Activated T-helper 2 cell treated with anti-CD3 and anti-CD28 coated beads, Interferon-gamma antibody, Interleukin-2, Interleukin-4, amounts not matched to agents 10 μg/mL and 5 μg/mL and 100 μg/mL, durations not matched to agents 14 hours and 24 hours and 36 hours (primary cell): ENCODE measurements around the gene MARS1. TPM values are rescaled to one million over a fixed set of nuclear protein-coding genes. Genes with fewer than 3 reads are reported as not detected.
A peak's percentile ranks its signal among the peaks of the same experiment; 100 is the strongest.

Source experiments
- DNase-seq: peaks from one replicate; pipeline ENCODE4 v3.0.0; 2021; ENCODE audit warnings: low spot score
- H3K27ac Mint-ChIP-seq: one replicate; pipeline ENCODE4 v1.8.0; 2021; ENCODE audit warnings: mixed read lengths
- H3K27me3 Mint-ChIP-seq: one replicate; pipeline ENCODE4 v1.8.0; 2021; ENCODE audit warnings: low read depth, mixed read lengths
- H3K36me3 Mint-ChIP-seq: one replicate; pipeline ENCODE4 v1.8.0; 2021; ENCODE audit warnings: low read depth, mixed read lengths
- H3K4me1 Mint-ChIP-seq: one replicate; pipeline ENCODE4 v1.8.0; 2021; ENCODE audit warnings: low read depth, mixed read lengths
- H3K4me3 Mint-ChIP-seq: one replicate; pipeline ENCODE4 v1.8.0; 2021; ENCODE audit warnings: low read depth, mild to moderate bottlenecking, moderate library complexity, mixed read lengths
- H3K9me3 Mint-ChIP-seq: one replicate; pipeline ENCODE4 v1.8.0; 2021; ENCODE audit warnings: mixed read lengths
- intact Hi-C: fragments of 100-400 bp; cut with micrococcal nuclease; formaldehyde crosslinking; loops from one replicate; pipeline ENCODE4 v1.15.1; 2023
- total RNA-seq: library from RNA; stranded (reverse); gene quantifications from 2 replicates; pipeline ENCODE4 v1.2.3, GENCODE V29; 2022

Gene MARS1
- total RNA-seq, 1 donor from 2014 or later, result 257 TPM

DNA sequence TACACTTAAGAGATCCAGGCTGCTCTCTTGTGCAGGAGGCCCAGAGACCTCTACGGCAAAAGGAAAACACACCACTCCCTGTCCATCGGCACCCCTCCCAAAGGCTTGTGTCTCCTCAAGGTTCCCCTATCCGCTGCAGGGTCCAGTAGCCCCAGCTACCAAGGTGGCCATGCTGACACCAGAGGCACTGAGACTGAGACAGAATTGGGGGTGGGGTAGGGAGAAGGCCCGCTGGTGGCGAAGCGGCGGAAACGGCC, 31.9 kb downstream of the MARS1 start:
- Mint-ChIP-seq H3K27ac (peak overlapping the region; percentile 100), H3K36me3 (peaks cover 65% of the 10 kb centered on the region), H3K27me3 (no peaks in the 10 kb centered on the region), H3K9me3 (no peaks in the 10 kb centered on the region), H3K4me1 (peaks cover 40% of the 10 kb centered on the region), H3K4me3 (peak overlapping the region; percentile 91)
- peak; percentile 39 for DNase-seq
- intact Hi-C loops, result loop anchor here (1.0 to 5.0 kb wide), 6 partner anchors 28 to 432 kb away; partner anchors contain the start of genes ARHGAP9, CTDSP2, DCTN2 and GLI1

- Mint-ChIP-seq H3K4me3 (peak within 1 kb of the TSS; percentile 91), H3K27me3 (no peaks in the 10 kb centered on the region), H3K36me3 (peaks cover 59% of the 10 kb centered on the region), H3K27ac (peak within 1 kb of the TSS; percentile 100), H3K9me3 (no peaks in the 10 kb centered on the region), H3K4me1 (peaks cover 42% of the 10 kb centered on the region)
- peak; percentile 99 for DNase-seq
- intact Hi-C loops, result loop anchor here (1.0 to 5.0 kb wide), 6 partner anchors 27 to 433 kb away; partner anchors contain the start of genes ARHGAP9, CTDSP2, DCTN2 and GLI1
Measured at GRCh38 chr12:57520053-57520818, 32.4 kb downstream of the MARS1 start, which contains the start of gene DDIT3. TSS of gene DDIT3 (minus strand) at chr12:57520514. CDS start at chr12:57517406, 3,108 bp downstream.

- intact Hi-C loops, result loop anchor here (1.0 to 5.0 kb wide), 4 partner anchors 69 to 434 kb away; partner anchors contain the start of genes CDK4, CTDSP2, NAB2 and PIP4K2C
- Mint-ChIP-seq H3K27ac (peak overlapping the region; percentile 100), H3K4me1 (peaks cover 42% of the 10 kb centered on the region), H3K4me3 (peak overlapping the region; percentile 86), H3K36me3 (peaks cover 50% of the 10 kb centered on the region), H3K27me3 (no peaks in the 10 kb centered on the region), H3K9me3 (no peaks in the 10 kb centered on the region)
- peak; percentile 23 for DNase-seq
Measured at GRCh38 chr12:57521525-57522010, 33.7 kb downstream of the MARS1 start.

GRCh38 chr12:57522011-57522886, 34.4 kb downstream of the MARS1 start, which contains the start of gene MBD6:
TSS of gene MBD6 (plus strand) at chr12:57522824. CDS start at chr12:57524304, 1,480 bp downstream.
- peak; percentile 90 for DNase-seq
- Mint-ChIP-seq H3K9me3 (no peaks in the 10 kb centered on the region), H3K27ac (peak within 1 kb of the TSS; percentile 100), H3K4me1 (peaks cover 43% of the 10 kb centered on the region), H3K4me3 (peak within 1 kb of the TSS; percentile 96), H3K36me3 (peaks cover 50% of the 10 kb centered on the region), H3K27me3 (no peaks in the 10 kb centered on the region)
- intact Hi-C loops, result loop anchor here (1.0 to 5.0 kb wide), 4 partner anchors 69 to 435 kb away; partner anchors contain the start of genes CDK4, CTDSP2, NAB2 and PIP4K2C

GRCh38 chr12:57522887-57523705, 35.2 kb downstream of the MARS1 start:
- intact Hi-C loops, result loop anchor here (1.0 to 5.0 kb wide), 4 partner anchors 68 to 436 kb away; partner anchors contain the start of genes CDK4, CTDSP2, NAB2 and PIP4K2C
- no peaks in the 10 kb centered on the region for H3K9me3 Mint-ChIP-seq
- peak overlapping the region; percentile 83 for H3K27ac Mint-ChIP-seq
- H3K27me3 Mint-ChIP-seq, result no peaks in the 10 kb centered on the region
- peaks cover 49% of the 10 kb centered on the region for H3K36me3 Mint-ChIP-seq
- no peak for DNase-seq
- H3K4me1 Mint-ChIP-seq, result peaks cover 41% of the 10 kb centered on the region
- peak overlapping the region; percentile 96 for H3K4me3 Mint-ChIP-seq

GRCh38 chr12:57523706-57524614, 36.1 kb downstream of the MARS1 start:
- no peaks in the 10 kb centered on the region for H3K27me3 Mint-ChIP-seq
- no peak for DNase-seq
- peak overlapping the region; percentile 96 for H3K4me3 Mint-ChIP-seq
- intact Hi-C loops, result loop anchor here (2.0 to 5.0 kb wide), 3 partner anchors 67 to 437 kb away; partner anchors contain the start of genes CTDSP2, NAB2 and PIP4K2C
- H3K9me3 Mint-ChIP-seq, result no peaks in the 10 kb centered on the region
- peaks cover 34% of the 10 kb centered on the region for H3K4me1 Mint-ChIP-seq
- H3K27ac Mint-ChIP-seq, result peak overlapping the region; percentile 83
- peaks cover 47% of the 10 kb centered on the region for H3K36me3 Mint-ChIP-seq

DNA sequence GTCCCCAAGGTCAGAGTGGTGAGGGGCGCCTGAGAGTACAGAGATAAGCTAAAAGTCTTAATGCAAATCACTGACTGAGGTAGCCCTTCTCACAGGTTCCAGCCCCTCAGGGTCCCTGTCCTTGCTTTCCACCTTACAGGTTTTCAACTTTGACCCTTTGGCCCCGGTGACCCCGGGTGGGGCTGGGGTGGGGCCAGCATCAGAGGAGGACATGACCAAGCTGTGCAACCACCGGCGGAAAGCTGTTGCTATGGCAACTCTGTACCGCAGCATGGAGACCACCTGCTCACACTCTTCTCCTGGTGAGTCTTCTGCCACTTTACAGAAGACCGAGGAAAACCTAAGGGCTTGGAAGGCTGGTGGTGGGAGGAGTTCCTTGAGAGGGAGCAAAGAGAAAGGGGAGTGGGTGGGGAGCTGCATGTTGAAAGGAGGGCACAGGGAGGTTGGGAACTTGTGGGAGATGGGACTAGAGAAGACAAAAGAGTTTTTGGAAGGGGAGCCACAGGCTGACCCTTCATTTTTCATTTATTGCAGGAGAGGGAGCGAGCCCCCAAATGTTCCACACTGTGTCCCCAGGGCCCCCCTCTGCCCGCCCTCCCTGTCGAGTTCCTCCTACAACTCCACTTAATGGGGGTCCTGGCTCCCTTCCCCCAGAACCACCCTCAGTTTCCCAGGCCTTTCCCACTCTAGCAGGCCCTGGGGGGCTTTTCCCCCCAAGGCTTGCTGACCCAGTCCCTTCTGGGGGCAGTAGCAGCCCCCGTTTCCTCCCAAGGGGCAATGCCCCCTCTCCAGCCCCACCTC, 37.1 kb downstream of the MARS1 start:
- H3K4me3 Mint-ChIP-seq, result peak overlapping the region; percentile 96
- H3K4me1 Mint-ChIP-seq, result peaks cover 29% of the 10 kb centered on the region
- no peak for DNase-seq
- H3K9me3 Mint-ChIP-seq, result no peaks in the 10 kb centered on the region
- peaks cover 46% of the 10 kb centered on the region for H3K36me3 Mint-ChIP-seq
- H3K27ac Mint-ChIP-seq, result peak overlapping the region; percentile 83
- intact Hi-C loops, result loop anchor here (5.0 kb wide), 2 partner anchors 322 to 438 kb away; partner anchors contain the start of genes CTDSP2 and NAB2
- H3K27me3 Mint-ChIP-seq, result no peaks in the 10 kb centered on the region

DNA sequence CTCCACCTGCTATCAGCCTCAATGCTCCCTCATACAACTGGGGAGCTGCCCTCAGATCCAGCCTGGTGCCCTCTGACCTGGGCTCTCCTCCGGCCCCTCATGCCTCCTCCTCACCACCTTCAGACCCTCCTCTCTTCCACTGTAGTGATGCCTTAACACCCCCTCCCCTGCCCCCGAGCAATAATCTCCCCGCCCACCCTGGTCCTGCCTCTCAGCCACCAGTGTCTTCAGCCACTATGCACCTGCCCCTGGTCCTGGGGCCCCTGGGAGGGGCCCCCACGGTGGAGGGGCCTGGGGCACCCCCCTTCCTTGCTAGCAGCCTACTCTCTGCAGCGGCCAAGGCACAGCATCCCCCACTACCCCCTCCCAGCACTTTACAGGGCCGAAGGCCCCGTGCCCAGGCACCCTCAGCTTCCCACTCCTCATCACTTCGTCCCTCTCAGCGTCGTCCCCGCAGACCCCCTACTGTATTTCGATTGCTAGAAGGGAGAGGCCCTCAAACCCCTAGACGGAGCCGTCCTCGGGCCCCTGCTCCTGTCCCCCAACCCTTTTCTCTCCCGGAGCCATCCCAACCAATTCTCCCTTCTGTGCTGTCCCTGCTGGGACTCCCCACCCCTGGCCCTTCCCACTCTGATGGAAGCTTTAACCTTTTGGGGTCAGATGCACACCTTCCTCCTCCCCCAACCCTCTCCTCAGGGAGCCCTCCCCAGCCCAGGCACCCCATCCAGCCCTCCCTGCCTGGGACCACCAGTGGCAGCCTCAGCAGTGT, 37.9 kb downstream of the MARS1 start:
- peaks cover 29% of the 10 kb centered on the region for H3K4me1 Mint-ChIP-seq
- H3K4me3 Mint-ChIP-seq, result no peak overlapping the region
- H3K27me3 Mint-ChIP-seq, result no peaks in the 10 kb centered on the region
- H3K27ac Mint-ChIP-seq, result no peak overlapping the region
- intact Hi-C loops, result no loop called here
- no peaks in the 10 kb centered on the region for H3K9me3 Mint-ChIP-seq
- peaks cover 50% of the 10 kb centered on the region for H3K36me3 Mint-ChIP-seq
- DNase-seq, result no peak

- no peak overlapping the region for H3K4me3 Mint-ChIP-seq
- H3K36me3 Mint-ChIP-seq, result peaks cover 54% of the 10 kb centered on the region
- H3K27ac Mint-ChIP-seq, result no peak overlapping the region
- H3K27me3 Mint-ChIP-seq, result no peaks in the 10 kb centered on the region
- H3K9me3 Mint-ChIP-seq, result no peaks in the 10 kb centered on the region
- peaks cover 24% of the 10 kb centered on the region for H3K4me1 Mint-ChIP-seq
- intact Hi-C loops, result no loop called here
- DNase-seq, result no peak
Measured at GRCh38 chr12:57526477-57527126, 38.7 kb downstream of the MARS1 start.

DNA sequence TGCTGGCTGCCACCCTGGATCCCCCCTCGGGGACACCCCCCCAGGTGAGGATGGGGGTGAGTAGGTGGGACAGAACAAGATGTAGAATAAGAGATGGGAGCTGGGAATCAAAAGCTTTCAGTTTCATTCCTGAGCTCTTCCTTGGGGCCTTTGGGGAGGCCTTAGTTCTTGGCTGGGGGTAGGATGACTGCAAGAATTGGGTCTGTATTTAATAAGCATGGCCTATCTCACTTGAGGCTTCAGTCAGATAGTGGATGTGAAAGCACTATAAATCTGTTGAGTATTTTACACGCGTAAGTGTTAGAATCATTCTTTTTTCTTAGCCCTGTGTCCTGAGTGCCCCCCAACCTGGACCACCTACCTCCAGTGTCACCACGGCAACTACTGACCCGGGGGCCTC, 39.3 kb downstream of the MARS1 start:
- DNase-seq, result no peak
- H3K4me1 Mint-ChIP-seq, result peaks cover 19% of the 10 kb centered on the region
- H3K36me3 Mint-ChIP-seq, result peaks cover 60% of the 10 kb centered on the region
- H3K9me3 Mint-ChIP-seq, result no peaks in the 10 kb centered on the region
- no peaks in the 10 kb centered on the region for H3K27me3 Mint-ChIP-seq
- intact Hi-C loops, result no loop called here
- no peak overlapping the region for H3K4me3 Mint-ChIP-seq
- no peak overlapping the region for H3K27ac Mint-ChIP-seq
